ENCODE results near the gene UBASH3A.
"Not testable (repeated sequence)": the region's sequence is repeated elsewhere in the genome, so short reads cannot be mapped to it uniquely, and the experiment has no call there.

The UBASH3A gene

GRCh38 chr21:42390193-42390592, 13.5 kb upstream of the UBASH3A start:
- DNase-seq (ENCODE audit: low read depth): no peak

- no peak for DNase-seq (ENCODE audit: low read depth)
Observed at GRCh38 chr21:42390696-42391095, 13.0 kb upstream of the UBASH3A start.

GRCh38 chr21:42391297-42391696, 12.4 kb upstream of the UBASH3A start:
- DNase-seq (ENCODE audit: low read depth): no peak

- no peak for DNase-seq (ENCODE audit: low read depth)
Observed at GRCh38 chr21:42392731-42393442, 10.8 kb upstream of the UBASH3A start.

- no peak for DNase-seq (ENCODE audit: low read depth)
Observed at GRCh38 chr21:42393443-42393950, 10.2 kb upstream of the UBASH3A start.

GRCh38 chr21:42395302-42395701, 8.4 kb upstream of the UBASH3A start:
- no peak for DNase-seq (ENCODE audit: low read depth)

GRCh38 chr21:42395905-42396651, 7.6 kb upstream of the UBASH3A start, which contains the start of gene TMPRSS3:
TSS of gene TMPRSS3 (minus strand) at chr21:42396052. CDS start at chr21:42395417, 635 bp downstream.
- DNase-seq (ENCODE audit: low read depth): no peak

- DNase-seq (ENCODE audit: low read depth): no peak
Observed at GRCh38 chr21:42396799-42397745, 6.6 kb upstream of the UBASH3A start.

GRCh38 chr21:42397746-42398394, 5.8 kb upstream of the UBASH3A start:
- DNase-seq (ENCODE audit: low read depth): no peak

GRCh38 chr21:42398436-42399028, 5.2 kb upstream of the UBASH3A start:
- no peak for DNase-seq (ENCODE audit: low read depth)

GRCh38 chr21:42400525-42400924, 3.2 kb upstream of the UBASH3A start:
- no peak for DNase-seq (ENCODE audit: low read depth)

GRCh38 chr21:42401154-42401553, 2.5 kb upstream of the UBASH3A start:
- no peak for DNase-seq (ENCODE audit: low read depth)

GRCh38 chr21:42401820-42402251, 1.9 kb upstream of the UBASH3A start:
- no peak for DNase-seq (ENCODE audit: low read depth)

- no peak for DNase-seq (ENCODE audit: low read depth)
Observed at GRCh38 chr21:42404539-42404938, 837 bp downstream of the UBASH3A start.

- DNase-seq (ENCODE audit: low read depth): no peak
Observed at GRCh38 chr21:42405064-42406013, 1.6 kb downstream of the UBASH3A start.

- DNase-seq (ENCODE audit: low read depth): no peak
Observed at GRCh38 chr21:42406201-42406621, 2.5 kb downstream of the UBASH3A start.

- no peak for DNase-seq (ENCODE audit: low read depth)
Observed at GRCh38 chr21:42406866-42407265, 3.2 kb downstream of the UBASH3A start.

- DNase-seq (ENCODE audit: low read depth): no peak
Observed at GRCh38 chr21:42407476-42407875, 3.8 kb downstream of the UBASH3A start.

- DNase-seq (ENCODE audit: low read depth): not testable (repeated sequence)
Observed at GRCh38 chr21:42408718-42409117, 5.0 kb downstream of the UBASH3A start.

GRCh38 chr21:42409366-42409765, 5.7 kb downstream of the UBASH3A start:
- no peak for DNase-seq (ENCODE audit: low read depth)

All from T follicular helper cell (primary cell).